Skeletal muscle tissue (tissue), 4 donors: ENCODE data around the gene TKT. TPM values are rescaled to one million over a fixed set of nuclear protein-coding genes. Genes with fewer than 3 reads are reported as not detected.

ENCODE experiments used
- H3K27ac ChIP-seq: one replicate; pipeline ENCODE4 v1.7.0; 2013; ENCODE audit warnings: mild to moderate bottlenecking, low read depth, low read length, inconsistent platforms
- H3K27me3 ChIP-seq, 3 donors: one replicate each; pipeline ENCODE4 v1.7.0; 2013; ENCODE audit warnings: low read length in 3 of 3; ENCODE audit not compliant: control insufficient read depth in 3 of 3, insufficient read depth in 3 of 3
- H3K36me3 ChIP-seq, 3 donors: one replicate each; pipeline ENCODE4 v1.7.0; 2013; ENCODE audit warnings: low read length in 3 of 3; ENCODE audit not compliant: control insufficient read depth in 3 of 3, insufficient read depth in 3 of 3
- H3K4me1 ChIP-seq, 3 donors: one replicate each; pipeline ENCODE4 v1.7.0; 2013; ENCODE audit warnings: low read length in 3 of 3, mild to moderate bottlenecking in 3 of 3; ENCODE audit not compliant: control insufficient read depth in 3 of 3, insufficient read depth in 3 of 3
- H3K4me3 ChIP-seq, 3 donors: one replicate each; pipeline ENCODE4 v1.7.0; 2013; ENCODE audit warnings: low read length in 3 of 3
- H3K9ac ChIP-seq, 3 donors: one replicate each; pipeline ENCODE4 v1.7.0; 2013; ENCODE audit warnings: low read length in 3 of 3, mild to moderate bottlenecking in 3 of 3, moderate library complexity in 2 of 3, low read depth in 1 of 3
- H3K9me3 ChIP-seq, 3 donors: one replicate each; pipeline ENCODE4 v1.7.0; 2013; ENCODE audit warnings: low read length in 3 of 3; ENCODE audit not compliant: control insufficient read depth in 3 of 3
- total RNA-seq: library from RNA; depleted of rRNA; stranded (reverse); fragments of >200 nt; gene quantifications from one replicate; pipeline ENCODE4 v1.2.3, GENCODE V29; 2014
- donor health status: Osteomylitis.

The TKT gene
- total RNA-seq, 1 donor from 2014 or later: 67.8 TPM

DNA sequence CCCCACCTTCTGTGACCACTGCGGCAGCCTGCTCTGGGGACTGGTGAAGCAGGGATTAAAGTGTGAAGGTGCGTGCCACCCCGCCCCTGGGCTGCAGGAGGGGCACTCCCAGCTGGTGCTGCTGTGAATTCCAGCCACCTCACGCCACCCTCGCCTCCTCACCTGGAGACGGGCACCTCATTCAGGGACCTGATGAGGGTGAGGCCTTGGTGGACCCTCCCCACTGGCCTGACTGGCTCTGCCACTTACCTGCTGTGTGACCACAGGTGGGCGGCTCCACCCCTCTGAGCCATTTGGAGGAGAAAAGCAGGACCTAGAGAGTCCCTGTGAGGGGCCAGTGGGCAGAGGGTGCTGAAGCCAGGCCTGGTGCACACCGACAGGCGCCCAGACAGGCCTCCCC, 72.3 kb downstream of the TKT start:
- Histone ChIP-seq H3K9me3 (no peaks in the 10 kb centered on the region), H3K9ac (no peak overlapping the region), H3K4me1 (no peaks in the 10 kb centered on the region), H3K36me3 (peaks cover 19 to 30% (median 20%) of the 10 kb centered on the region in 3 donors), H3K27me3 (no peaks in the 10 kb centered on the region), H3K4me3 (no peak overlapping the region), H3K27ac (no peak overlapping the region)

DNA sequence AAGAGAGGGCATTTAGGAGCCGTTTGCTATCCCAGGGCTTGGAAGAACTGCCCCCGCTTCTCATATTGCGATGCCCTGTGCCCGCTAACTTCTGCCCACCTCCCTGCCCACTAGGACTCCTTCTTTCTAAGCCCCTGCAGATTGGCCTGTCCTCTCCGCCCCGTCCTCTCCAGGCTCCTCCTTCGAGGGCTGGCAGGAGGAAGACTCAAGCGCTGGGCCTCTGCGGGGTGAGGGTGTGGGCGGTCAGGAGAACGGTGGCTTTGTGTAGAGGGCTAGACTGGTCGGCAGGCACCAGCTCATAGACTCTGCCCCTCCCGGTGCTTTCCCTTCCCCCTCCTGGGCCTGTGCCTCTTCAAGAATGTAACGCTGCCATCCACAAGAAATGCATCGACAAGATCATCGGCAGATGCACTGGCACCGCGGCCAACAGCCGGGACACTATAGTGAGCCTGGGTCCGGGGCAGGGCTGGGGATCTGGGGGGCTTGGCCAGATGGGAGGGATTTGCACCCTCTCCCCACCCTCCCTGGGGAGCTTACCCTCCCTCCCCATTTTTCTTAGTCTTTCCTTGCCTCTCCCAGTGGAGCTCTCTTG, 73.0 kb downstream of the TKT start:
- H3K36me3 ChIP-seq: peaks cover 20 to 30% (median 21%) of the 10 kb centered on the region in 3 donors

DNA sequence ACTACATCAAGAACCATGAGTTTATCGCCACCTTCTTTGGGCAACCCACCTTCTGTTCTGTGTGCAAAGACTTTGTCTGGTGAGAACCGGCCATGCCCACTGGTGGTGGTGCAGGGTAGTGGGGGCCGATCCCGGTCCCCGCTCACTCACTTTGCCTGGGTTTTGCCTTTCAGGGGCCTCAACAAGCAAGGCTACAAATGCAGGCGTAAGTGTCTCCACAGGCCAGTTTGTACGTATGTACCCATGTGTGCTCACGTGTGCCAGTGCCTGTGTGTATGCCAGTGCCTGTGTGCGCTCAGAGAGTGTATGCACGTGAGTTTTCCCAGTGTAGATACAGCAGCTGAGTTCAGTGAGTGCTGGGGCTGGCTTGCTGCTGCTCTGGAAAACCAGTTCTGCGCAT, 74.3 kb downstream of the TKT start:
- Histone ChIP-seq H3K36me3 (peaks cover 9 to 26% (median 19%) of the 10 kb centered on the region in 3 donors), H3K9ac (no peak overlapping the region), H3K27ac (no peak overlapping the region), H3K4me1 (no peaks in the 10 kb centered on the region), H3K9me3 (no peaks in the 10 kb centered on the region), H3K27me3 (no peaks in the 10 kb centered on the region), H3K4me3 (no peak overlapping the region)

More for the DNA sequence above, 73.0 kb downstream of the TKT start:
- Histone ChIP-seq H3K27ac (no peak overlapping the region), H3K4me1 (no peaks in the 10 kb centered on the region), H3K4me3 (no peak overlapping the region), H3K9me3 (no peaks in the 10 kb centered on the region), H3K9ac (no peak overlapping the region), H3K27me3 (no peaks in the 10 kb centered on the region)

DNA sequence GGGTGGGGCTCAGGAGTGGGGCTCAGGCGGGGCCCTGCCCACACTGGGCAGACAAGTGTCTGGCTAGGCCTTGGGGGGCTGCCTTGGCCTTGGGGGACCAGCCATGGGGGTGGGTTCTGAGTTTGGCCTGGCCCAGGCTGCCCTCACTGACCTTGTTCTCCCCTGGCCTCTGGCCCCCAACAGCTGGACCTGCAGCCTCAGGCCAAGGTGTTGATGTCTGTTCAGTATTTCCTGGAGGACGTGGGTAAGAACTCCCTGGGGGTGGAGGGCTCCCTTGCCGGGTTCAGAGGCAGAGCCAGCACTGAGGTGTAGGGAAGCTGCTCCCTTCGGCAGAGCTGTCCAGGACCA, 74.8 kb downstream of the TKT start:
- Histone ChIP-seq H3K9ac (no peak overlapping the region), H3K4me1 (no peaks in the 10 kb centered on the region), H3K36me3 (peaks cover 9 to 24% (median 18%) of the 10 kb centered on the region in 3 donors), H3K4me3 (no peak overlapping the region), H3K27ac (no peak overlapping the region), H3K9me3 (no peaks in the 10 kb centered on the region), H3K27me3 (no peaks in the 10 kb centered on the region)

DNA sequence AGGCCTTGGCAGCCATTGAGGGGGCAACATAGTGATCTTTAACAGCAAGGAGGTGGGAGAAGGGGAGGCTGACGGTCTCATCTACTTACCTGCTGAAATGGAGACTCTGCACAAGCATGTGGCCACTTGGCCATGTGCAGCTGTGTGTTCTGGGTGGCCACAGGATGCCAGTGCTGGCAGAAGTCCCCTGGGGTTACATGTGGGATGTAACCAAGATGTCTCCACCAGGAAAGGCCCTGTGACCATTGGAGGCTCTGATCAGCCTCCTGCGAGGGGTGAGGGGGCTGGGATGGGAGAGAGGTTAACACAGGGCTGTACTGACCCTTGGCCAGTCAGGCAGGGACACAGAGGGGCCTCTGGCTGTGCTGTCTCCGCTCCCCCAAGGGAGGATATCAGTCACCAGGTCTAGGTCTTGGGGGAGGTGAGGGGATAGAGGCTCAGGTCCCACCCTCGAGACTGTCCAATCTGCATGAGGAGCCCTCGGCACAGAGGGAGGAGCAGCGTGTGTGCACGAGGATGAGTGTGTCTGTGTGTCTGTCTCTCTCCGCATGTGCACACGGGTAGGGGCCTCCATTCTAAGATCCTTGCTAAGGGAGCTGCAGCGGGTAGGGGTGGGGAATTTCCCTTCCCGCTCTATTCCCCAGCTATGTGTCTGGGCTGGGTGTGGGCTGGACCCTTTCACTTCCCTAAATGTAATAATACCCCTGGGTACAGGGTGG, 75.4 kb downstream of the TKT start:
- Histone ChIP-seq H3K4me3 (no peak overlapping the region), H3K9ac (no peak overlapping the region), H3K36me3 (peaks cover 9 to 22% (median 18%) of the 10 kb centered on the region in 3 donors), H3K4me1 (no peaks in the 10 kb centered on the region), H3K27me3 (no peaks in the 10 kb centered on the region), H3K9me3 (no peaks in the 10 kb centered on the region), H3K27ac (no peak overlapping the region)

DNA sequence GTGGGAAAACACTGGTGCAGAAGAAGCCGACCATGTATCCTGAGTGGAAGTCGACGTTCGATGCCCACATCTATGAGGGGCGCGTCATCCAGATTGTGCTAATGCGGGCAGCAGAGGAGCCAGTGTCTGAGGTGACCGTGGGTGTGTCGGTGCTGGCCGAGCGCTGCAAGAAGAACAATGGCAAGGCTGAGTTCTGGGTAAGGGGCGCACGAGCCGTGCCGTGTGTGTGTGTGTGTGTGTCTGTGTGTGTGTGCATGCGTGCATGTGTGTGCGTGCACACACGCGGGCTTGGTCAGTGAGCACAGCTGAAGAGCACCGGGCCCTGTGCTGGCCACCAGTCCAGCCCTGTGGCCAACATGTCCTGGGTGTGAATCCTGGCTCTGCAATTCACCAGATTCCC, 76.2 kb downstream of the TKT start:
- no peaks in the 10 kb centered on the region for H3K27me3 ChIP-seq
- H3K27ac ChIP-seq: no peak overlapping the region
- H3K9ac ChIP-seq: no peak overlapping the region
- no peaks in the 10 kb centered on the region for H3K4me1 ChIP-seq
- H3K9me3 ChIP-seq: no peaks in the 10 kb centered on the region
- H3K36me3 ChIP-seq: peaks cover 9 to 22% (median 16%) of the 10 kb centered on the region in 3 donors
- no peak overlapping the region for H3K4me3 ChIP-seq

DNA sequence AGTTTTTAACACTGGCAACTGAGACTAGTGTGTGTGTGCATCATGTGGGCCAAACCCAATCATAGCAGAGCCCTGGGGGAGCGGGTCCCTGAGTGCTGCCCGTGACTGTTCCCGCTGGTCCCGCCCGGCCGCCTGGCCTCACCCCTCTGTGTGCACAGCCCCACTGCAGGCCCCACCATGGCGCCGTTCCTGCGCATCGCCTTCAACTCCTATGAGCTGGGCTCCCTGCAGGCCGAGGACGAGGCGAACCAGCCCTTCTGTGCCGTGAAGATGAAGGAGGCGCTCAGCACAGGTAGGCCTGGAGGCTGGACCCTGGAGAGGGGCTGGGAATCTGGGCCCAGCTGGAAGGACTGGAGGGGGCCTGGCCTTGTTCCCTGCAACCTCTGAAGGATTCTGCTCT, 77.6 kb downstream of the TKT start:
- no peaks in the 10 kb centered on the region for H3K9me3 ChIP-seq
- H3K36me3 ChIP-seq: peaks cover 9 to 22% (median 13%) of the 10 kb centered on the region in 3 donors

DNA sequence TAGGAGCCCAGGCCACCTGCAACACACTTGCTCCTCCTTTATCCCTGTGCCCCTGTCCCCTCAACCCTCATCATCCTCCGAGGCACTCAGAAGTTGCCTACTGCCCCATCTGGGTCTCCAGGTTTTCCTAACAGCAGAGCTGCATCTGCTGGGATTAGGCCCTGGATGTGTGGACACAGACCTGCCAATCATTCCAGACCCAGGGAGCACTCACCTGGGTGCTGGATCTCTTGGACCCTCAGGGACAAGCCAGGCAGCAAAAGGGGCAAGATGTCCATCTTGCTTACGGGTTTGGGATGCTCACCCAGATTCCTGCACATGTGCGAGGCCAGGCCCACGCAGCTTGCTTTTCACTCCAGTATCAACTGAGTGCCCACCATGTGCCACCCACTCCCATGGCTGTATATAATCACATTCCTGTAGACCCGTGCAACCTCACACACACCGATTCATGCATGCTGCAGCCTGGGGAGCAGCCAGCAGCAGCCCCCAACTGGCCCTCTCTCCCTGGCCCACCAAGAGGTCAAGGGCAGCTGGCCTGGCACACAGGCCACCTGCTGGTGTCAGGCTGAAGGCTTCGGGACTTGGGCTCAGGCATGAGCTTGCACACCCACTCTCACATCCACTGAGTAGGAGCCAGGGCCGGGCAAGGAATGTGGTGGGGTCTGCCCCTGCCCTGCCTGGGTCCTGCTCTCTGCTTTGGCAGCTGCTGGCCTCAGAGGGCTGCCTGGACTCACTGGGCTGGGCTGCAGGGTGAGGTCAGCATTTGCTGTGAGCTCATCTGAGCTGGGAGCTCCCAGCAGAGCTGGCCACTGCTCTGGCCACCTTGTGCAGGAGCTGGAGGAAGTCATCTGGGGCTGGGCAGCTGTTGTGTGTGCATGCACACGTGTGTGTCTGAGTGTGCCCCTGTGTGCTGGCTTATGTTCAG, 79.9 kb downstream of the TKT start:
- no peak overlapping the region for H3K4me3 ChIP-seq
- H3K4me1 ChIP-seq: peaks cover 0 to 6% (median 2%) of the 10 kb centered on the region in 3 donors
- H3K36me3 ChIP-seq: peaks cover 3 to 14% (median 10%) of the 10 kb centered on the region in 3 donors
- no peaks in the 10 kb centered on the region for H3K27me3 ChIP-seq
- H3K9me3 ChIP-seq: no peaks in the 10 kb centered on the region
- no peak overlapping the region for H3K27ac ChIP-seq
- H3K9ac ChIP-seq: peak overlapping the region in 1 of 3 donors; percentile 25

More for the DNA sequence above, 77.6 kb downstream of the TKT start:
- H3K4me3 ChIP-seq: no peak overlapping the region
- no peaks in the 10 kb centered on the region for H3K4me1 ChIP-seq
- H3K27me3 ChIP-seq: no peaks in the 10 kb centered on the region
- H3K27ac ChIP-seq: no peak overlapping the region
- H3K9ac ChIP-seq: no peak overlapping the region
